MCF 10A (cell line): ENCODE data around the gene LEFTY1. TPM values are rescaled to one million over a fixed set of nuclear protein-coding genes. Genes with fewer than 3 reads are reported as not detected.
"Not testable (repeated sequence)": the region's sequence is repeated elsewhere in the genome, so short reads cannot be mapped to it uniquely, and the experiment has no call there.

Experiments used
- BruUV-seq: library from RNA; stranded (reverse); fragments of 400-500 nt; replicated peaks from 2 replicates; lab custom pipeline; 2021; lab: Mats Ljungman, UMichigan
- CTCF ChIA-PET: fragments of 300-600 bp; sonication (Branson Sonifier 250); formaldehyde crosslinking; extraction: SDS; loops from one replicate; lab custom pipeline; 2021; ENCODE audit warnings: antibody characterized with exemption, inconsistent platforms; lab: Yijun Ruan, JAX
- POLR2A ChIA-PET: fragments of 300-600, 350-650 bp; sonication (Branson Sonifier 250); formaldehyde crosslinking; extraction: SDS; loops from one replicate; lab custom pipeline; 2020; ENCODE audit warnings: antibody characterized with exemption, inconsistent platforms; lab: Yijun Ruan, JAX
- DNase-seq: peaks from one replicate; pipeline ENCODE4 v3.0.0-alpha.2; 2018; ENCODE audit not compliant: unreplicated experiment
- H3K27ac Mint-ChIP-seq: one replicate; pipeline ENCODE4 v1.8.0; 2022; ENCODE audit warnings: mild to moderate bottlenecking, low read depth, mixed read lengths; ENCODE audit not compliant: unreplicated experiment
- H3K27me3 Mint-ChIP-seq: one replicate; pipeline ENCODE4 v1.8.0; 2022; ENCODE audit warnings: mixed read lengths; ENCODE audit not compliant: insufficient read depth, unreplicated experiment
- H3K36me3 Mint-ChIP-seq: one replicate; pipeline ENCODE4 v1.8.0; 2022; ENCODE audit warnings: mild to moderate bottlenecking, moderate library complexity, mixed read lengths; ENCODE audit not compliant: insufficient read depth, unreplicated experiment
- H3K4me1 Mint-ChIP-seq: one replicate; pipeline ENCODE4 v1.8.0; 2022; ENCODE audit warnings: mixed read lengths; ENCODE audit not compliant: insufficient read depth, unreplicated experiment
- H3K4me3 Mint-ChIP-seq: one replicate; pipeline ENCODE4 v1.8.0; 2022; ENCODE audit warnings: mild to moderate bottlenecking, moderate library complexity, mixed read lengths; ENCODE audit not compliant: unreplicated experiment
- H3K9me3 Mint-ChIP-seq: one replicate; pipeline ENCODE4 v1.8.0; 2022; ENCODE audit warnings: mixed read lengths; ENCODE audit not compliant: unreplicated experiment
- intact Hi-C: fragments of 100-400 bp; cut with micrococcal nuclease; formaldehyde crosslinking; loops from 2 replicates; pipeline ENCODE4 v1.14.1; 2022
- total RNA-seq: library from RNA; stranded (reverse); gene quantifications from 2 replicates; pipeline ENCODE4 v1.2.3, GENCODE V29; 2022
- TF ChIP-seq, protein P1 (sequence below): fragments of 200-600 bp; IDR thresholded peaks from one replicate; pipeline ENCODE4 v1.8.0; 2022; ENCODE audit warnings: antibody characterized with exemption, mild to moderate bottlenecking; ENCODE audit not compliant: unreplicated experiment

LEFTY1 gene
- total RNA-seq, 1 experiment from 2014 or later: not detected

DNA sequence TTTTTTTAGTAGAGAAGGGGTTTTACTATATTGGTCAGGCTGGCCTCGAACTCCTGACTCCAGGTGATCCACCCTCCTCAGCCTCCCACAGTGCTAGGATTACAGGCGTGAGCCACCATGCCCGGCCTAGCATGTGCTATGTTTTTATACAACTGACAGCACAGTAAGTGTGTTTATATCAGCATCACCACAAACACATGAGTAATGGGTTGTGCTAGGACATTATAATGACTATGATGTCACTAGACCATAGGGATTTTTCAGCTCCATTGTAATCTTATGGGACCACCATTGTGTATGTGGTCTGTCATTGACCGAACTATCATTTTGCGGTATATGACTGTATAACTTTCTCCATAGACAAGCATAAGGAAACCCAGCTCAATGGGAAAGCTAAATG is 45.8 kb upstream of the LEFTY1 start:
- H3K4me3 Mint-ChIP-seq: no peak overlapping the region
- POLR2A ChIA-PET: interaction anchor here (0.9 to 8.4 kb wide), 4 partner anchors 11 to 159 kb away, joined by 3 to 120 read pairs (median 6); partner anchors contain the start of gene PYCR2
- no peak overlapping the region for H3K27ac Mint-ChIP-seq
- H3K36me3 Mint-ChIP-seq: no peaks in the 10 kb centered on the region
- CTCF ChIA-PET: interaction anchor here (0.6 to 1.2 kb wide), 4 partner anchors 12 to 396 kb away, joined by 3 to 5 read pairs (median 4); no protein-coding TSS in a partner anchor
- peaks cover 15% of the 10 kb centered on the region for H3K4me1 Mint-ChIP-seq
- intact Hi-C loops: no loop called here
- BruUV-seq: no TSS peak
- no peak for DNase-seq
- no peaks in the 10 kb centered on the region for H3K9me3 Mint-ChIP-seq
- H3K27me3 Mint-ChIP-seq: no peaks in the 10 kb centered on the region
- TF ChIP-seq, protein P1, sequence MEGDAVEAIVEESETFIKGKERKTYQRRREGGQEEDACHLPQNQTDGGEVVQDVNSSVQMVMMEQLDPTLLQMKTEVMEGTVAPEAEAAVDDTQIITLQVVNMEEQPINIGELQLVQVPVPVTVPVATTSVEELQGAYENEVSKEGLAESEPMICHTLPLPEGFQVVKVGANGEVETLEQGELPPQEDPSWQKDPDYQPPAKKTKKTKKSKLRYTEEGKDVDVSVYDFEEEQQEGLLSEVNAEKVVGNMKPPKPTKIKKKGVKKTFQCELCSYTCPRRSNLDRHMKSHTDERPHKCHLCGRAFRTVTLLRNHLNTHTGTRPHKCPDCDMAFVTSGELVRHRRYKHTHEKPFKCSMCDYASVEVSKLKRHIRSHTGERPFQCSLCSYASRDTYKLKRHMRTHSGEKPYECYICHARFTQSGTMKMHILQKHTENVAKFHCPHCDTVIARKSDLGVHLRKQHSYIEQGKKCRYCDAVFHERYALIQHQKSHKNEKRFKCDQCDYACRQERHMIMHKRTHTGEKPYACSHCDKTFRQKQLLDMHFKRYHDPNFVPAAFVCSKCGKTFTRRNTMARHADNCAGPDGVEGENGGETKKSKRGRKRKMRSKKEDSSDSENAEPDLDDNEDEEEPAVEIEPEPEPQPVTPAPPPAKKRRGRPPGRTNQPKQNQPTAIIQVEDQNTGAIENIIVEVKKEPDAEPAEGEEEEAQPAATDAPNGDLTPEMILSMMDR: no peak

DNA sequence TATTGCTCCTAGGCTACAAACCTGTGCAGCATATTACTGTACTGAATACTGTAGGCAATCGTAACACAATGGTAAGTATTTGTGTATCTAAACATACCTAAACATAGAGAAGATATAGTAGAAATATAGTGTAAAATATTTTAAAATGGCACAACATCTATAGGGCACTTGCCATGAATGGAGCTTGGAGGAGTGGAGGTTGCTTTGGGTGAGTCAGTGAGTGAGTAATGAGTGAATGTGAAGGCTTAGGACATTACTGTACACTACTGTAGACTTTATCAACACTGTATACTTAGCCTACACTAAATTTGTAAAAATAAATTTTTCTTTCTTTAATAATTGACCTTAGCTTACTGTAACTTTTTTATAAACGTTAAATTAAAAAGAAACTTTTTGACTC is 44.1 kb upstream of the LEFTY1 start:
- H3K4me3 Mint-ChIP-seq: no peak overlapping the region
- DNase-seq: peak; percentile 74
- intact Hi-C loops: no loop called here
- H3K9me3 Mint-ChIP-seq: no peaks in the 10 kb centered on the region
- peaks cover 15% of the 10 kb centered on the region for H3K4me1 Mint-ChIP-seq
- ChIA-PET POLR2A (interaction anchor here (0.6 to 8.4 kb wide), 7 partner anchors 10 to 397 kb away, joined by 3 to 120 read pairs (median 4); partner anchors contain the start of genes PYCR2, SRP9 and TMEM63A), CTCF (interaction anchor here (0.5 to 1.0 kb wide), 3 partner anchors 11 to 78 kb away, joined by 3 to 5 read pairs (median 4); no protein-coding TSS in a partner anchor)
- no peaks in the 10 kb centered on the region for H3K36me3 Mint-ChIP-seq
- TF ChIP-seq, protein P1: no peak
- no peak overlapping the region for H3K27ac Mint-ChIP-seq
- no peaks in the 10 kb centered on the region for H3K27me3 Mint-ChIP-seq
- BruUV-seq: no TSS peak

DNA sequence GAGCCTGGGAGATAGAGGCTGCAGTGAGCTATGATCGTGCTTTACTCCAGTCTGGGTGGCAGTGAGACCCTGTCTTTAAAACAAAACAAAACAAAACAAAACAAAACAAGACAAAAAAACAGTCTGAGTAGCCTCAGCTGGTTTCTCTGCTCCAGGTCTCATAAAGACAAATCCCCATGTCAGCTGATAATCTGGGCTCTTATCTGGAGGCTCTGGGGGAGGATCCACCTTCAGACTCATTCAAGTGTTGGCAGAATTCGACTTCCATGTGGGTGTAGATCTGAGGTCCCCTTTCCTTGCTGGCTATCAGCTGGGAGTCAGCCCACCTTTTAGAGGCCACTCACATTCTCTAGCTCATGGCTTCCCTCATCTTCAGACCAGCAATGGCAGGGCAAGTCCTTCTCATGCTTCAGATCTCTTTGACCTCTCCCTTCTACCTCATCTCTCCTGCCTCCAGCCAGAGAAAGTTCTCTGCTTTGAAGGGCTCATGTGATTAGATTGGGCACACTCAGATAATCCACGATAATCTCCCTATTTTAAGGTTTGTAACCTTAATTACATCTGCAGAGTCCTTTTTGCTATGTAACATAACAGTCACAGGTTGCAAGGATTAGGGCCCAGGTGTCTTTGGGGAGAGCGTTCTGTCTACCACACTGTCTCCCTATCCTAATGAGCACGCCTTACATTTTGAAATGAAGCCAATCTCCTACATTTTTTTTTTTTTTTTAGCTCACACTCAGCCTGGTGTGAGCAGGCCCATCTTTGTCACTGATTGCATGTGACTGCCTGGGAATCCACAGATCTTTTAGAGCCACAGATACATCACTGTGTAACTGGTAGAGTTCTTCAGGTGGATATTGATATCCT is 42.6 kb upstream of the LEFTY1 start:
- H3K4me3 Mint-ChIP-seq: no peak overlapping the region
- no peak for DNase-seq
- H3K36me3 Mint-ChIP-seq: no peaks in the 10 kb centered on the region
- intact Hi-C loops: no loop called here
- H3K27me3 Mint-ChIP-seq: no peaks in the 10 kb centered on the region
- no TSS peak for BruUV-seq
- ChIA-PET POLR2A (interaction anchor here (0.6 to 8.4 kb wide), 8 partner anchors 8 to 196 kb away, joined by 3 to 120 read pairs (median 4); partner anchors contain the start of genes EPHX1, PYCR2 and SRP9), CTCF (interaction anchor here (0.6 to 1.6 kb wide), 10 partner anchors 8 to 457 kb away, joined by 3 to 14 read pairs (median 4); partner anchors contain the start of gene TMEM63A)
- peaks cover 6% of the 10 kb centered on the region for H3K4me1 Mint-ChIP-seq
- H3K9me3 Mint-ChIP-seq: no peaks in the 10 kb centered on the region
- TF ChIP-seq, protein P1: no peak
- H3K27ac Mint-ChIP-seq: no peak overlapping the region

GRCh38 chr1:225930566-225930965 is 41.6 kb upstream of the LEFTY1 start:
- no TSS peak for BruUV-seq
- H3K36me3 Mint-ChIP-seq: no peaks in the 10 kb centered on the region
- DNase-seq: no peak
- no peaks in the 10 kb centered on the region for H3K4me1 Mint-ChIP-seq
- H3K27ac Mint-ChIP-seq: no peak overlapping the region
- no peaks in the 10 kb centered on the region for H3K27me3 Mint-ChIP-seq
- intact Hi-C loops: no loop called here
- TF ChIP-seq, protein P1: no peak
- POLR2A ChIA-PET: interaction anchor here (0.8 to 8.4 kb wide), 4 partner anchors 7 to 195 kb away, joined by 3 to 120 read pairs (median 3); partner anchors contain the start of genes PYCR2 and SRP9
- H3K4me3 Mint-ChIP-seq: no peak overlapping the region
- CTCF ChIA-PET: interaction anchor here (0.6 to 1.6 kb wide), 6 partner anchors 10 to 469 kb away, joined by 3 to 14 read pairs (median 4); partner anchors contain the start of gene TMEM63A
- H3K9me3 Mint-ChIP-seq: no peaks in the 10 kb centered on the region

DNA sequence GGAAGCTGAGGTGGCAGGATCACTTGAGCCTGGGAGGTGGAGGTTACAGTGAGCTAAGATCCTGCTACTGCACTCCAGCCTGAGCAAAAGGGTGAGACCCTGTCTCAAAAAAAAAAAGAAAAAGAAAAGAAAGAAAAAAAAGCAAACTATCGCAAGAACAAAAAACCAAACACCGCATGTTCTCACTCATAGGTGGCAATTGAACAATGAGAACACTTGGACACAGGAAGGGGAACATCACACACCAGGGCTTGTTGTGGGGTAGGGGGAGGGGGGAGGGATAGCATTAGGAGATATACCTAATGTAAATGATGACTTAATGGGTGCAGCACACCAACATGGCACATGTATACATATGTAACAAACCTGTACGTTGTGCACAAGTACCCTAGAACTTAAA is 40.5 kb upstream of the LEFTY1 start:
- intact Hi-C loops, H3K27ac Mint-ChIP-seq, DNase-seq, H3K36me3 Mint-ChIP-seq, H3K4me1 Mint-ChIP-seq, BruUV-seq, H3K4me3 Mint-ChIP-seq, H3K9me3 Mint-ChIP-seq, H3K27me3 Mint-ChIP-seq: not testable (repeated sequence)
- ChIA-PET CTCF (interaction anchor here (0.6 to 0.9 kb wide), 6 partner anchors 47 to 497 kb away, joined by 3 to 4 read pairs (median 3); no protein-coding TSS in a partner anchor), POLR2A (interaction anchor here (0.6 kb wide), 3 partner anchors 81 to 503 kb away, joined by 3 to 4 read pairs (median 4); no protein-coding TSS in a partner anchor)
